Fibroblast of skin of abdomen (primary cell): Measurements from ENCODE around the gene RBCK1. TPM values are rescaled to one million over a fixed set of nuclear protein-coding genes. Genes with fewer than 3 reads are reported as not detected.
"Not testable (repeated sequence)": the region's sequence is repeated elsewhere in the genome, so short reads cannot be mapped to it uniquely, and the experiment has no call there.

Experiments
- DNase-seq: peaks from one replicate; pipeline ENCODE4 v3.0.0-alpha.2; 2013
- polyA plus RNA-seq, 2 experiments: library from polyadenylated mRNA; unstranded; fragments of 120-200 nt; gene quantifications; one replicate each; pipeline ENCODE4 v1.2.1, GENCODE V29; 2013; ENCODE audit not compliant: insufficient read length in 2 of 2

RBCK1 gene
- 115 TPM for polyA plus RNA-seq (2013, experiment 1 of 2; ENCODE audit: insufficient read length)
- polyA plus RNA-seq (2013, experiment 2 of 2; ENCODE audit: insufficient read length) = 120 TPM

- peak; percentile 86 for DNase-seq
Measured at GRCh38 chr20:407953-408842, at the start of gene RBCK1. RBCK1 (plus strand) TSS chr20:408299; CDS start chr20:408758, 459 bp downstream.

DNA sequence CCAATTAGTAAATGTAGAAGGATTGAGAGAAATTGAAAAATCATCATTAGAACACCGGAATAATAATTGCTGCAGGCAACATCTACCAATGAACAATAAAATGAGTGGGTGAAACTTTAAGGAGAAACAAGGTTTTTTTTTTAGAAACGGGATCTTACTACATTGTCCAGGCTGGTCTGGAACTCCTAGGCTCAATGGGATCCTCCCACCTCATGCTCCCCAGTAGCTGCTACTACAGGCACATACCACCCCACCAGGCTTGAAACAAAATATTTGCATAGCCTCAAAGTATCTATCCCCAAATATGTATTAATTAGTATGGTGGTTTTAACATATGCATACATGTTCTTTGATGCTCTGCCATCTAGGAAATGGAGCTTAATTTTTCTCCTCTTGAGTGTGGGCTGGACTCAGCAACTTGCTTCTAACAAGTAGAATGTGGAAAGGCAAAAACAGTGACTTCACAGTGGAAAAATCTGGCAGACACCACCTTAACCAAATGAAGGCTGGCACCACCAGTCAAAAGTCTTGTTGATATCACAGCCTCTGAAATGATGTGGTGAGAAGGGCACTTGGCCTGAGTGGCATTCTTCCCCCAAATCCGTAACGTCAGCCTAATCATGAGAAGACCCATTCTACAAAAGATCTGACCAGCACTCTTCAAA lies 49.1 kb upstream of the RBCK1 start:
- DNase-seq = no peak

- no peak for DNase-seq
Measured at GRCh38 chr20:361561-361960, 46.5 kb upstream of the RBCK1 start.

GRCh38 chr20:362271-363254 lies 45.5 kb upstream of the RBCK1 start:
- peak; percentile 91 for DNase-seq

DNA sequence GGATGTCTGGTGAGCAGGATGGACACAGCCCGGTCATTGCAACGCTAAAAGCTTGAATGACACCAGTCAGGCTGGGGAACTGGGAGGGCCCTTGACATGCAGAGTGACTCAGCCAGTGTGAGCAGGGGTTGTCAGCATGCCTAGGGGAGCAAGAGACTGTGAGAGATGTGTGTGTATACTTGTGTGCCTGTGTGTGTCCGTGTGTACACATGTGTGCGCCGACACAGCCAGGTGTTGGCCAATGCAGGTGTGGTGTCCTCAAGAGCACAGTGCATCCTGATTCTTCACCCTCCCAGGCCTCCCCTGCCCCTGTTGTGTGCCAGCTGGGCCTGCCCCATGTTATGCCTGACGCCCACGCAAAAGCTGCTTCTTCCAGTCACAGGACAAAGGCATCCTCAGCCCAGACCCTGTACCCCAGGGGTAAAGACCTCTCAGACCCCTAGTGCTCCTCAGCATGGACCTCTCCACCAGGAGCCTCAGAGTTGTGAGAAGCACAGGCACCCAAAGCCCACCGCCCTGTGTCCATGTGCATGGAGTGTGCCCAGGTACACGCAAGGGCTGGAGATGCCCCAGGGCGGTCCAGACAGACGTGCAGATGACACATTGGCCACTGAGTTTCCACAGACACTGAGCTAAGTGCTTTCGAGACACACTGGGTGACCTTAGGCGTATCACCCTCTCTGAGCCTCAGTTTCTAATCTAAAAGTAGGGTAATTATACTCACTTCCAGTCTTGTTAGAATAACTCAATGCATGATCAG lies 44.6 kb upstream of the RBCK1 start:
- DNase-seq = no peak

DNA sequence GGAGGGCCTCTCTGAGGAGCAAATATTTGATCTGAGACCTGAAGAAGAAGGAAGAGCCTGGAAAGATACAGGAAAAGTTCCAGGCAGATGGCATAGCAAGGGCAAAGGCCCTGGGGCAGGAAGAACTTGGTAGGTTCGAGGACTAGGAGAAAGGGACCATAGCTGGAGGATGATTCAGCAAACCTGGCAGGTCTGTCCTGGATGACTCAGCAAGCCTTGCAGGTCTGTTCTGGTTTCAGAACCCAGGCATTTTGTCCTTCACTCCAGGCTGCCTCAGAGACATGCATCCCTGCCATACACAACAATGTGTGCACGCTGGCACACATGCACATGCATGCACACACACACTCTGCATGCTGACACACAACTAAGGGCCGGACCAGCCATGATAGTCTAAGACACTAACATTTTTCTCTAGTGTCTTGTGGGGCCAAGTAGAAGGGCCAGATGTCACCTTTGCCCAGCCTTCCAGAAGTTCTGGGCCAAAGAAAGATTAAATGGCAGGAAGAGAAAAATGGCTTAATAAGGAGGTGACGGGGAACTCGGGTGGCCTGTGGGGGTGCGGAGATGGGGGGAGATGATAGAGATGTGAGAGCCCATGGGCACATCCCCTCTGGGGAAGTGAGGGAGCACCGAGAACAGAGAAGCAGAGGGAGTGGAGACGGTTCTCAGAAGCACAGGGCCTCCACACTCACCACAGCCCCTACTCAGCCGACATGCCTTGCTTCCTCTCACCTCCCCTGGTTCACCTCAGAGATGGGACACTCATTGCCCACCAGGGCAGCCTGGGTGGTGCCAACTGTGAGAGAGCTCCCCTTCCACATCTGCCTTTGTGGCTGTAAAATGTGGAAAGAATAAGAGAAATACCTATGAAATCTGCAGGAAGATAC lies 42.9 kb upstream of the RBCK1 start:
- no peak for DNase-seq

DNA sequence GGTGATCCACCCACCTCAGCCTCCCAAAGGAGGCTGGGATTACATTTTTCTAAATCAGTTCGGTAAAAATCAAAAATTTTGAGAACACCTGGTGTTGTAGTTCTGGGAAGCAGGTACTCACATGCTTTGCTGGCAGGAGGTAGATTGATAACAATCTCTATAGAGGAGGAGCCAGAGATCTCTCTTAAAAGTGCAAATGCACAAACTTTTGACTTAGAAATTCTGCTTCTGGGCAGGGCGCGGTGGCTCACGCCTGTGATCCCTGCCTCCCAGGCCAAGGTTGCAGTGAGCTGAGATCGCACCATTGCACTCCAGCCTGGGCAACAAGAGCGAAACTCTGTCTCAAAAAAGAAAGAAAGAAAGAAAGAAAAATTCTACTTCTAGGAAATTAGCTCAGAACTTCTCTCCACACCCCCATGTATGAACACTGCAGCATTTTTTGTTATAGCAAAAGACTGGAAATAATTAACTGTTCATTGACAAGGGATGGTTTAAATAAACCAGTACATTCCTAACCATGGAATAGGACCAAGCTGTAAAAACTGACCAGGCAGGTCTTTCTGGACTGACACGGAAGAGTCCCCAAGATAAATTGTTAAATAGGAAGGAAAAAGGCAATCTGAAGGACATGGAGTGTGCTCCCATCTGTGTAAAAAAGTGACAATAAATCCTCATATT lies 41.9 kb upstream of the RBCK1 start:
- no peak for DNase-seq

- DNase-seq = no peak
Measured at GRCh38 chr20:366719-367485, 41.2 kb upstream of the RBCK1 start.

DNA sequence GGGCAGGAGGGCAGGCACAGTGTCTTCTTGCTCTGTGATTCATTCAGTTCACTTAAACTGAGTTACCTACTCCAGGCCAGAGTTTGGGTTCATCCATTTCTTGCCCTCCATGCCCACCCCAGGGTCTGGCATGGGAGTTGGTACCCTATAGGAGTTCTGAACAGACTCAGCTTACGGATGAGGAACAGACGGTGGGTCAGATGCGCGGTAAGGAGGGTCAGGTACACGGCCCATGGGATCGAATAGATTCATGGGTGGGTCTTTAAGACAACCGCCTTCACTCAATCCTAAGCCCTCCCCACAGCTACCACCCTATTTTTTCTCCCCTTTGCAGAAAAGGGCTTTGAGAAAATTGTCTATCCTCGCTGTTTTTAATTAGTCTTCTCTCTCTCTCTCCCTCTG lies 40.6 kb upstream of the RBCK1 start:
- no peak for DNase-seq

DNA sequence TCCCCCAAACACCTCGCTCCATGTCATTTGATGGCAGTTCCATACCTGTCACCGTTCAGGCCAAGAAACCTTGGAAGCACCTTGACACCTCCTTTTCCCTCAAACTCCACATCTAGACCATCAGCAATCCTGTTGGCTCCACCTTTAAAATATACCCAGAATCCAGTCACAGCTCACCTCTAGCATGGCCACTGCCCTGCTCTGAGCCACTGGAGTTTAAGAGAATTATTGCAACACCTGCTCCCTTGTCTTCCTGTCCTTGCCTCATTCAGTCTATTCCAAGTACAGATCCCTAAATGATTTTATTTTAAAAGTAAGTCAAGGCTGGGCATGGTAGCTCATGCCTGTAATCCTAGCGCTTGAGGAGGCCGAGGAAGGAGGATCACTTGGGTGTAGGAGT lies 39.2 kb upstream of the RBCK1 start:
- DNase-seq = no peak

- no peak for DNase-seq
Measured at GRCh38 chr20:370151-370600, 37.9 kb upstream of the RBCK1 start.

GRCh38 chr20:370977-371754 lies 36.9 kb upstream of the RBCK1 start:
- DNase-seq = no peak

GRCh38 chr20:371755-372542 lies 36.1 kb upstream of the RBCK1 start:
- DNase-seq = peak; percentile 94

DNA sequence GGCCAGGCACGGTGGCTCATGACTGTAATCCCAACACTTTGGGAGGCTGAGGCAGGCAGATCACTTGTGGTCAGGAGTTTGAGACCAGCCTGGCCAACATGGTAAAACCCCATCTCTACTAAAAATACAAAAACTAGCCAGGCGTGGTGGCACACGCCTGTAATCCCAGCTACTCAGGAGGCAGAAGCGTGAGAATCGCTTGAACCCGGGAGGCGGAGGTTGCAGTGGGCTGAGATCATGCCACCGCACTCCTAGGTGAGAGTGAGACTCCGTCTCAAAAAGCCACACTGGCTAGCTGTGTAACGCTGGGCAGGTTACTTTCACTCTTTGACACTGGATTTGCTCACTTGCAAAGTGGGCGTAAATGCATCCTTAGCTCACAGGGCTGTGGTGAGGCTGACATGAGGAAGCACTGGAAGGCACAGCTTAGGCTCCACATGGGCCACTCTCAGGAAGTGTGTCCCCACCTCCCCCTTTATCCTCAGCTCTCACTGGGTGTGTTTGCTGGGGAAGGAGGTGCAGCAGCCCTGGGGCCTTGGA lies 35.5 kb upstream of the RBCK1 start:
- not testable (repeated sequence) for DNase-seq

GRCh38 chr20:373171-373890 lies 34.8 kb upstream of the RBCK1 start:
- peak; percentile 77 for DNase-seq

GRCh38 chr20:375265-375889 lies 32.7 kb upstream of the RBCK1 start:
- no peak for DNase-seq
